HG03354 (cell line): Measurements from ENCODE around the gene NPC1L1.
A peak's percentile ranks its signal among the peaks of the same experiment; 100 is the strongest.

ENCODE experiments used
- ATAC-seq: cut with Tn5 transposase; IDR thresholded peaks from one replicate; pipeline ENCODE4 v1.9.1; 2021; ENCODE audit warnings: mild to moderate bottlenecking; ENCODE audit not compliant: unreplicated experiment, poor library complexity, severe bottlenecking

NPC1L1 gene

GRCh38 chr7:44541028-44541869 is at the start of gene NPC1L1:
Gene NPC1L1 (minus strand): TSS chr7:44541330. CDS start chr7:44541259, 71 bp downstream.
- ATAC-seq: no peak

GRCh38 chr7:44590910-44591309 is 49.8 kb upstream of the NPC1L1 start:
- ATAC-seq: no peak

GRCh38 chr7:44587843-44588711 is 46.9 kb upstream of the NPC1L1 start:
- peak; percentile 76 for ATAC-seq

- ATAC-seq: no peak
These were observed 42.2 kb upstream of the NPC1L1 start for GRCh38 chr7:44583146-44583865.

- peak; percentile 91 for ATAC-seq
These were observed 40.9 kb upstream of the NPC1L1 start, which contains the start of gene TMED4 for GRCh38 chr7:44581879-44582603. Gene TMED4 (minus strand): TSS chr7:44582231. CDS start chr7:44582206, 25 bp downstream.

- peak; percentile 35 for ATAC-seq
These were observed 40.1 kb upstream of the NPC1L1 start for GRCh38 chr7:44580945-44581878.

- ATAC-seq: no peak
These were observed 35.1 kb upstream of the NPC1L1 start for GRCh38 chr7:44576228-44576627.

- no peak for ATAC-seq
These were observed 33.9 kb upstream of the NPC1L1 start for GRCh38 chr7:44575054-44575453.

GRCh38 chr7:44574287-44574872 is 33.2 kb upstream of the NPC1L1 start:
- no peak for ATAC-seq

- peak; percentile 97 for ATAC-seq
These were observed 32.5 kb upstream of the NPC1L1 start, which contains the start of gene DDX56 for GRCh38 chr7:44573464-44574286. Gene DDX56 (minus strand): TSS chr7:44573908. CDS start chr7:44573895, 13 bp downstream.

- no peak for ATAC-seq
These were observed 31.6 kb upstream of the NPC1L1 start for GRCh38 chr7:44572771-44573170.

- ATAC-seq: no peak
These were observed 28.8 kb upstream of the NPC1L1 start for GRCh38 chr7:44569959-44570358.

GRCh38 chr7:44568771-44569560 is 27.8 kb upstream of the NPC1L1 start:
- no peak for ATAC-seq

- ATAC-seq: no peak
These were observed 26.8 kb upstream of the NPC1L1 start for GRCh38 chr7:44567884-44568283.

GRCh38 chr7:44566680-44567079 is 25.6 kb upstream of the NPC1L1 start:
- ATAC-seq: no peak
